Hepatocyte (in vitro differentiated cells): Measurements from ENCODE around the gene RAB2B.

Experiments
- EZH2 ChIP-seq: fragments of 200-600 bp; sonication (generic); IDR thresholded peaks from 2 replicates; pipeline ENCODE4 v1.6.1; 2016; ENCODE audit warnings: antibody characterized with exemption, mild to moderate bottlenecking, borderline replicate concordance
- TF ChIP-seq, protein P1 (sequence below): fragments of 200-600 bp; sonication (generic); IDR thresholded peaks from 2 replicates; pipeline ENCODE4 v1.5.1; 2016; ENCODE audit warnings: antibody characterized with exemption, mild to moderate bottlenecking; ENCODE audit not compliant: poor library complexity

DNA sequence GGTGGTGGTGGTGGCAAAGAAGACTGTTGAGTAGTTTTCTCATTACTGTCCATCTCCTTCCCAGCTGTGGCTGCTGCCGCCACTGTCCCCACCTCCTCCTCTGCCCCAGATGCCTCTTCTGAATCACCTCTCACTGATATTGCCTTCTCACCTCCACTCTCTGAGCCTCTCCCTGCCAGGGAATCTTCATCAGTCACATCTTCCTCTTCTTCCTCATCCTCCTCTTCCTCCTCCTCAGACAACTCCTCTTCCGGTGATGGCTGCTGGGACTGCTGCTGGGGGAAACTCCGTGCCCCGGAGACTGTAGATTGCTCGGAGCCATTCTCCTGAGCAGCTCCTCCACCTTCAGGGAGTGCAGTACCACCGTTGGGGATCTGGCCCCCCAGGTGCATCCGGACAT, 46.4 kb upstream of the RAB2B start:
- TF ChIP-seq, protein P1, sequence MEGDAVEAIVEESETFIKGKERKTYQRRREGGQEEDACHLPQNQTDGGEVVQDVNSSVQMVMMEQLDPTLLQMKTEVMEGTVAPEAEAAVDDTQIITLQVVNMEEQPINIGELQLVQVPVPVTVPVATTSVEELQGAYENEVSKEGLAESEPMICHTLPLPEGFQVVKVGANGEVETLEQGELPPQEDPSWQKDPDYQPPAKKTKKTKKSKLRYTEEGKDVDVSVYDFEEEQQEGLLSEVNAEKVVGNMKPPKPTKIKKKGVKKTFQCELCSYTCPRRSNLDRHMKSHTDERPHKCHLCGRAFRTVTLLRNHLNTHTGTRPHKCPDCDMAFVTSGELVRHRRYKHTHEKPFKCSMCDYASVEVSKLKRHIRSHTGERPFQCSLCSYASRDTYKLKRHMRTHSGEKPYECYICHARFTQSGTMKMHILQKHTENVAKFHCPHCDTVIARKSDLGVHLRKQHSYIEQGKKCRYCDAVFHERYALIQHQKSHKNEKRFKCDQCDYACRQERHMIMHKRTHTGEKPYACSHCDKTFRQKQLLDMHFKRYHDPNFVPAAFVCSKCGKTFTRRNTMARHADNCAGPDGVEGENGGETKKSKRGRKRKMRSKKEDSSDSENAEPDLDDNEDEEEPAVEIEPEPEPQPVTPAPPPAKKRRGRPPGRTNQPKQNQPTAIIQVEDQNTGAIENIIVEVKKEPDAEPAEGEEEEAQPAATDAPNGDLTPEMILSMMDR = no peak
- TF ChIP-seq EZH2 = no peak
